ENCODE results near the gene MYMK. TPM values are rescaled to one million over a fixed set of nuclear protein-coding genes. Genes with fewer than 3 reads are reported as not detected.

The MYMK gene
- total and polyA plus RNA-seq, 2 of the 4 experiments (the other 2 are of a cell fraction): not detected

- no peak overlapping the region for H2AFZ ChIP-seq (replicated peaks; ENCODE audit: low read length, poor library complexity)
- H4K5ac ChIP-seq (ENCODE audit: low read depth, low read length): no peak overlapping the region
- H3K18ac ChIP-seq (ENCODE audit: low read depth, low read length): no peak overlapping the region
- H3K9me1 ChIP-seq (ENCODE audit: insufficient read depth, low read length): peaks cover 5% of the 10 kb centered on the region; the same call in 1 of the 2 replicates
- in situ Hi-C loops (cut with MboI; ENCODE audit: low sequenced_read_pairs): loop anchor here (25.0 kb wide), 1 partner anchor 456 kb away; the partner anchor contains the start of gene GTF3C5
- H3K79me1 ChIP-seq (ENCODE audit: low read depth in 1 of 2, low read length in 2 of 2): no peaks in the 10 kb centered on the region
- H3K4me3 ChIP-seq (ENCODE audit: insufficient read depth, low read depth, low read length): no peak overlapping the region
- H4K20me1 ChIP-seq (ENCODE audit: insufficient read depth, low read length): 0 out of 2 replicates have a peak, but pooled peaks cover 5% of the 10 kb centered on the region
- H3K56ac ChIP-seq (ENCODE audit: extremely low read depth, insufficient read depth, low read length): no peak overlapping the region
- no peaks in the 10 kb centered on the region for H3K9me3 ChIP-seq (ENCODE audit: control insufficient read depth, insufficient read depth, low read length)
- H4K8ac ChIP-seq (ENCODE audit: low read depth in 2 of 2, low read length in 2 of 2): no peak overlapping the region
- no peak overlapping the region for H3K9ac ChIP-seq (ENCODE audit: low read depth, low read length)
- no peak overlapping the region for H3K23ac ChIP-seq (ENCODE audit: low read depth, low read length)
- BruUV-seq (replicated peaks): no TSS peak
- no peak overlapping the region for H3K4me2 ChIP-seq (ENCODE audit: low read depth, low read length)
- WGBS, 2 experiments (ENCODE audit: extremely low coverage in 2 of 2, insufficient read length in 1 of 2): 78% methylated on average over 6 of the region's 11 CpGs; no CpG with 5 or more reads in 1 of the 2 experiments
- TF ChIP-seq NFE2L2 (IDR thresholded peaks at IDR 0.05; ENCODE audit: low read depth, low read length) (no peak), CHD1 (IDR thresholded peaks at IDR 0.05; ENCODE audit: low read depth, low read length) (no peak), ELK1 (IDR thresholded peaks at IDR 0.05; ENCODE audit: borderline replicate concordance, low read depth, low read length) (no peak), BHLHE40 (IDR thresholded peaks at IDR 0.05; ENCODE audit: low read depth, low read length) (no peak), FOS (IDR thresholded peaks at IDR 0.05; ENCODE audit: low read depth, low read length) (no peak), RFX5 (IDR thresholded peaks at IDR 0.05; ENCODE audit: low read depth, low read length) (no peak), MAFK (IDR thresholded peaks at IDR 0.05; ENCODE audit: low read depth, low read length) (no peak), SMC3 (IDR thresholded peaks at IDR 0.05; ENCODE audit: low read depth, low read length) (no peak), CEBPB (IDR thresholded peaks at IDR 0.05; ENCODE audit: low read depth, low read length) (no peak), CTCF (conservative IDR thresholded peaks at IDR 0.05; ENCODE audit: low read depth, low read length) (no peak), RCOR1 (IDR thresholded peaks at IDR 0.05; ENCODE audit: insufficient replicate concordance, low read length) (no peak), RAD21 (IDR thresholded peaks at IDR 0.05; ENCODE audit: low read length) (no peak), MAZ (IDR thresholded peaks at IDR 0.05; ENCODE audit: borderline replicate concordance, low read depth, low read length) (no peak), USF2 (IDR thresholded peaks at IDR 0.05; ENCODE audit: low read depth, low read length) (no peak), POLR2A (IDR thresholded peaks at IDR 0.05; ENCODE audit: low read depth, low read length) (no peak), MXI1 (IDR thresholded peaks at IDR 0.05; ENCODE audit: borderline replicate concordance, low read depth, low read length) (no peak)
- no peak overlapping the region for H3K4ac ChIP-seq (ENCODE audit: low read depth, low read length)
- no peak overlapping the region for H2BK20ac ChIP-seq (ENCODE audit: low read depth, low read length)
- no peak overlapping the region for H4K91ac ChIP-seq (ENCODE audit: insufficient read depth, low read depth, low read length)
- ChIA-PET CTCF (no interaction called here), POLR2A (ENCODE audit: unreplicated experiment) (no interaction called here)
- no peak overlapping the region for H2AK5ac ChIP-seq (ENCODE audit: low read depth, low read length)
- peaks cover 4% of the 10 kb centered on the region; the same call in 1 of the 2 replicates for H3K4me1 ChIP-seq (ENCODE audit: control insufficient read depth, insufficient read depth, low read length)
- dilution Hi-C loops (cut with HindIII; ENCODE audit: low sequenced_read_pairs, unreplicated experiment): no loop called here
- DNase-seq (no peak), ATAC-seq (ENCODE audit: low read depth) (no peak)
- no peaks in the 10 kb centered on the region for H3K36me3 ChIP-seq (ENCODE audit: control insufficient read depth, insufficient read depth, low read length)
- H3K14ac ChIP-seq (replicated peaks; ENCODE audit: low read depth, low read length): no peak overlapping the region
- intact Hi-C loops (cut with micrococcal nuclease): no loop called here
- H3K27me3 ChIP-seq (ENCODE audit: control insufficient read depth, insufficient read depth, low read length): peaks cover 51% of the 10 kb centered on the region
- H2AK9ac ChIP-seq (replicated peaks; ENCODE audit: low read depth, low read length, poor library complexity): no peak overlapping the region
- no peak overlapping the region for H2BK15ac ChIP-seq (ENCODE audit: low read depth, low read length)
- no peak overlapping the region for H2BK5ac ChIP-seq (ENCODE audit: low read depth, low read length, poor library complexity, severe bottlenecking)
- no peak overlapping the region for H2BK120ac ChIP-seq (ENCODE audit: low read depth, low read length)
- no peak overlapping the region for H3K27ac ChIP-seq (ENCODE audit: insufficient read depth, low read length)
These were observed 31.3 kb downstream of the MYMK start for GRCh38 chr9:133493428-133493827.
